ENCODE data around the gene VSX1.

Gene VSX1

DNA sequence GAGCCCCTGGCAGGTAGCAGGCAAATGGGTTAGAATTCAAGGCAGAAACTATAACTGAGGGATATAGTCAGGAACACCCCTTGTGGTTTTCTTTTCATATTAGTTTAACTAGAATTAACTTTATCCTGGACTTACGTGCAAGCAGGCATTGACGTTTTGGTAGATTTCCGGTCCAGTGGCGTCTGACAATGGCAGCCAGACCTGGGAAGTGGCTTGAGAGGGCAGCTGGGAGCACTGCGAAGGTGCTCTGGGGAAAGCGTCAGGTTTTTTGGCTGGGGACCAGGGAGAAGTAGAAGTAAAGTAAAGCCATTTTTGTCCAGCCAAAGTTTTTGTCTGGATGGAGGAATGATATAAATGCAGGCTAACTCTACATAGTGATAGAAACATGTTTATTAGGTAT is 15.6 kb downstream of the VSX1 start:
- DNase-seq (ENCODE audit: low read depth in 2 of 2, low spot score in 1 of 2), result no peak

DNA sequence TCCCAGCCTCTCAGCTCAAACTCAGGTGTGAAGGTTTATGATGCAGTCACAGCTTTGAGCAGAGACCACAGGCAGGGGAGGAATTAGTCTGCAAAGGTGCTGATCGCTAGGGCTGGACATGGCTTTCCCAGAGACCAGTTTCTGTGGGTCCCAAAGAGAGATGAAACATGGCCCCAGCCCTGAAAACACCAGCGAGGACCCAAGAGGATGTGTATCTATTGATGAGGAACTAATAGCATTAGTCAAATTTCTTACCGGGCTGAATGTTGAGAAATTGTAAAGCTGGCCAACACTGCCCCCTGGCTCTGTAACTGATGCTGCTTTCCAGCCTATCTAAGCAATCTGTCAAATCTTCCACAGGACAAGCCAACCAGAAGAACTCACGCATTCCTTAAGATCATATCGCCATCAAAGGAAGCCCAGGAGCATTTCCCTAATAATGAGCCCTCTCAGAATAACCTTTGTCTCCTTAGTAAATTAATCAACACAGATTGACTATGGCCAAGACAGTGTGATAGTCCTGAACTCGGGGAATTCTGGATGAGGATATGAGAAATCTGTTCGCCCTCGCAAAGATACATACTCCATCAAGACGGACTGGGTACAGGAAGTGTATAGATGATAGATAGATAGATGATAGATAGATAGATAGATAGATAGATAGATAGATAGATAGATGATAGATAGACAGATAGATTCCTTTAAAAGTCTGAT is 16.2 kb downstream of the VSX1 start:
- DNase-seq (ENCODE audit: low read depth in 2 of 2, low spot score in 1 of 2), result peak; percentile 27 to 48

DNA sequence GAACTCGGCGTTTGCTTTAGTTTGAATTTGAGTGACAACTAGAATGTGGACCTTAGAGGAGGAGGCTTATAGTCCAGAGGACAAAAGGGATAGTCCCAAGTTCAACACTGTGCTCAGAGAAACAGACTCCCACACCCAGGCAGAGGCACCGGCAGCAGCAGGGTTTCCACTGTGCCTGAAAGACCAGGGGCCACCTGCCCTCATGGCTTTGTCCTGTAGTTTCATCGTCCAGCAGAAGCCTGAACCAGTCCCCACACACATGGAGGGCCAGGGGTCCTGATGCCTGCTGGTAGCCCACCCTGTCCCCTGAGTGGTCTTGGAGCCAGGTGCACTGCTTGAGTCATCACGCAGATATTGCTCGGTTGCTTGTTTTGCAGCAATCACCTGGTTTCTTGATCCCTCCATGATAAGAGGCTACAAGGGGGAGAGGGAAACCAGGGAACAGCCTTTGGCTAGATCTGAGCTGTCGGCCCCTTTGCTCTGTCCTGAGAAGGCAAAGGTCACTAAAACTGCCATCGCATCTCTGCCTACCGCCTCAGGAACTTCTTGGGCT is 16.8 kb downstream of the VSX1 start:
- DNase-seq (ENCODE audit: low read depth in 2 of 2, low spot score in 1 of 2), result no peak

DNA sequence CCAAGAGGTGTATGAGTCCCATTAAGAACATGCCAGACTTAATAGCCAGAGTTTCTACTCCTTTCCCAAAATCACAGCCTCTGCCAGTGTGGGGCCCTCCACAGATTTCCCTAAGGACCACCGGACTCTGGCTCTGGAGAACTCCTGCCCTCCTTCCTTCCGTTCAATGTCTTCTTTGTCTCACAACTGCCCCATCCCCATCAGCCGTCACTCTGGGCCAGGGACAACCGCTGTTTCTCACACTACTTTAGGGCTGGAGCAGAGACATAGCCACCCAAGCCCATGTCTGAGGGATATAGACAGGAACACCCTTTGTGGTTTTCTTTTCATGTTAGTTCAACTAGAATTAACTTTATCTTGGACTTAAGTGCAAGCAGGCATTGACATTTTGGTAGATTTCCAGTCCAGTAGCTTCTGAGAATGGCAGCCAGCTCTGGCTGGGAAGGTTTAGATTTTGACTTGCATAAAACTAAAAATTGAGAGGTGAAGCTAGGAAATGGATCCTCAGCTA is 17.3 kb downstream of the VSX1 start:
- DNase-seq (ENCODE audit: low read depth in 2 of 2, low spot score in 1 of 2), result no peak

DNA sequence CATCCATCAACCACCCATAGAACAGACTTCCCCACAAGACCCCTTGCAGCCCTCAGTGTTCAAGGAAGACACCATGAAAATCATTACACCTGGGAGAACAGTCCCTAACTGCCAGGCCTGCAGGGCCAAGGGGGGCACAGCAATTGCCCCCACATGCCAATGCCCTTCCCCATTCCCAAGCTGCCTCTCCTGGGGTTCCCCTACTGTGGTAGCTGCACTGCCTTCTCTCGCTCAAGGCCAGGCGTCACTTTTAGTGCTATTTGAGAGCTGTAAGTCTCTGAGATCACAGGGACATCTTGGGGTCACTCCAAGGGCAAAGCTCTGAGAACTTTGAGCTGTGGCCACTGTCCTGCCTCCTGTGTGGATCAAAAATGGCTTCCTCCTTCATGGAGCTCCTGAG is 18.0 kb downstream of the VSX1 start:
- no peak for DNase-seq (ENCODE audit: low read depth in 2 of 2, low spot score in 1 of 2)

DNA sequence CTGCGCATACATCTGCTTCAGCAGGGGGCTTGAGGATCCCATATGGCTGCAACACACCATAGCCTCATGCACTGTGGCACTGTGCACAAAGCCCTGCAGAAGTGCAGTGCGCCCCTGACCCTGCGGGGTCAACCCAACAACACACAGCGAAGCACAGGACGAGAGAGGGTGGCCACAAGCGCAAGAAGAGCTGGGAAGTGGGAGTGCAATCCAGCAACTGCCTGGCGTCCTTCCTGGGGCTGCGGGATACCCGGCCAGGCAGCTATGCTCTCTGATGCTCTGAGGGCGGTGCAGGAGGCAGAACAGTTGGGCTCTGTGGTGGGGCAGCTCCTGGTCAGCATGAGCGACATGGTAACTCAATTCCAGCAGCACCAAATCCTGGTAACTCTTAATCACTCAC is 18.4 kb downstream of the VSX1 start:
- DNase-seq (ENCODE audit: low read depth in 2 of 2, low spot score in 1 of 2), result no peak

DNA sequence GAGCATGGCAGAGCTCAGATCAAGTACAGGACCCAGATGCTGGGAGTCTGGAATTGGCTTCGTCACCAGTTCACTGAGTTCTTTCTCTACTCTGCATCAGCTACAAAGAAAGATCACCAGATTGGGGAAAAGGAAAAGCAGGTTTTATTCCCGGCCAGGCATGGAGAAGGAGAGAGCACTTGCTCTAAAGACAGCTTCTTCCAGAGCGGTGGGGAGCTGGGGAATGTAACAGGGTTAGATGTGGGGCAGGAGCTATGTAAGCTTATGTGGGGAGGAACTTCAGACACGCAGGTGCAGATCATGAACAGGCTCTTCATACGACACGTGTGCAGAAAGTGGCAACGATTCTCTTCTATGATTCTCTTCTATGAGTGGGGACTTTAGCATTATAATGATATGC is 19.1 kb downstream of the VSX1 start:
- DNase-seq (ENCODE audit: low read depth in 2 of 2, low spot score in 1 of 2), result no peak

DNA sequence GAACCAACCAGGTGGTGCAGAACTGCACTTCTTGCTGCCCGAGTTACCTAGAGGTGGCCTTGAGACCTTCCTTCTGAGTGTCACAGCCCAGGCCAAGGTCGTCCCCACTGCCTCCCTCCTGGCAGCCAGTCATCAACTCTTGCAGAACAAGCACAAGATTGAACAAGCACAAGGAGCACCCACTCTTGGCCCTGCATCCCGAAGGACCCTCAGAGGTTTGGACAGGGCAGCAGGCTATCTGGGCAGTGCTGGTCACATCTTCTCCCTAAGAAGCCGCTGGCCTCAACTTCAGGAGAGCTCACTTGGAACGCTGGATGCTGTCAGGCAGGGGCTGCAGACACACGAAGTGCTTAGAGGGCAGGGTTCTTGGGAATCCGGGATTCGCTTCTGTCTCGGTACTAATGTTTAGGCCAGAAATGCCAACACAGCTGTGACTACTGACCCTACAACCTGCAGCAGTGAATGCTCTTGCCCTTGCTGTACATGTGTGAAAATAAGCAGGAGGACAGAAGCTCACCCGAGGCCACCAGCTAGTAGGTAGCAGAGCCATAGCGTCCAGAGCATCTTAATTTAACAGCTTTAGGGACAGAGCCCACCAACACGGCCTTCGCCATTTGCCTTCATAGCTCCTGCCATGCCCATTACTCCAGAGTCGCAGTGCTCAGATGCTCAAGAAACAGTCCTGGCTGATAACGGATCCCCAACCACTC is 20.0 kb downstream of the VSX1 start:
- no peak for DNase-seq (ENCODE audit: low read depth in 2 of 2, low spot score in 1 of 2)

DNA sequence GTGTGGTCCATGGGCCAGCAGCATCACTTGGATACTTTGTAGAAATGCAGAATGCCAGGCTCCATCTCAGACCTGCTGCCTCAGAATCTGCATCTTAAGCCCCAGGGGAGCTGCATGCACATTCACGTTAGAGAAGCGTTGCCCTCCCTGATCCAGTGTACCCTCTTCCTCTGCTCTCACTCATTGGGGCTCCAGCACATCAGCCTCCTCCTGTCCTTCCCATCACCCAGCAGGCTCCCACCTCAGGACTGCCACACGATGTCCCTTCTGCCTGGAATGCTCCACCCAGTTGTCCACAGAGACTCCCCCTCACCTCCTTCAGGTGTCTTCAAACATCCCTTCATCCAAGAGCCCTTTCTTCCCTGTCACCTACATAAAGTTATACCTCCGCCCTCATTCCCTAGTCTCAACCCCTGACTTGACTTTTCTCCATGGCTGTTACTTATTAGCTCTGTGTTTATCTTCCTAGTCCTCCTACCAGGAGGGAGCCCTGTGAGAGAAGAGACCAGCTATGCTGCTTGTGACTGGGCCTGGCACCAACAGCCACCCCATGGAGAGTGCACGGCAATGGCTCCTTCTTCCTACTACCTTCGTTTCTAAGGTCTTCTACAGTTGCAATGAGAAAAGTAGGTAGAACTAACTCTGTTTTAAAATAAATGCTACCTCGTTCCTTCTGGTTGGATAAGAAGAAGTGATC is 20.7 kb downstream of the VSX1 start:
- no peak for DNase-seq (ENCODE audit: low read depth in 2 of 2, low spot score in 1 of 2)

DNA sequence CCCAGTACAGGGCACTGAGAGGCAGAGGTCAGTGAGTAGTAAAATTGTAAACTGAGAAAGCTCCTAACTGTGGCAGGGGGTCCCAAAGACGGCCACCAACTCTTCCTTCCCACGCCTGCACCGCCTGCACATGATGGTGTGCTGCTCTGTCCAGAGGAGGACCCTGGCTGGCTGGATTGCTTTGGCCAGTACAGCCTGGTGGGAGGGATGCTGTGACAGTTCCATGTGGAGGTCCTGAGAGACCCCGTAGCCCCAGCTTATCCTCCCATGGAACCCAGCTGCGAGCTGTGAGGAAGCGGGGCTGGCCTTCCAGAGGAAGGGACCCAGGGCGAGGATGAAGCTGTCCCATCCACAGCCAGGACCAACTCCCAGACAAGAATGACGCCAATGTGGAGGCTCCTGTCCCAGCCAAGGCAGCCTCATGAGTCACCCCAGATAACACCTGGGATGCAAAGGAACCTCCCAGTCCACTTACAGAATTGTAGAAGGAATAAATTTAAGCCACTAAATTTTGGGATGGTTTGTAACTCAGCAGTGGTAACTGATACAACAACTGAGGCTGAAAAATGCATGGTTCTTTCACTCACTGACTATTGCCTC is 22.0 kb downstream of the VSX1 start:
- DNase-seq (ENCODE audit: low read depth in 2 of 2, low spot score in 1 of 2), result no peak

DNA sequence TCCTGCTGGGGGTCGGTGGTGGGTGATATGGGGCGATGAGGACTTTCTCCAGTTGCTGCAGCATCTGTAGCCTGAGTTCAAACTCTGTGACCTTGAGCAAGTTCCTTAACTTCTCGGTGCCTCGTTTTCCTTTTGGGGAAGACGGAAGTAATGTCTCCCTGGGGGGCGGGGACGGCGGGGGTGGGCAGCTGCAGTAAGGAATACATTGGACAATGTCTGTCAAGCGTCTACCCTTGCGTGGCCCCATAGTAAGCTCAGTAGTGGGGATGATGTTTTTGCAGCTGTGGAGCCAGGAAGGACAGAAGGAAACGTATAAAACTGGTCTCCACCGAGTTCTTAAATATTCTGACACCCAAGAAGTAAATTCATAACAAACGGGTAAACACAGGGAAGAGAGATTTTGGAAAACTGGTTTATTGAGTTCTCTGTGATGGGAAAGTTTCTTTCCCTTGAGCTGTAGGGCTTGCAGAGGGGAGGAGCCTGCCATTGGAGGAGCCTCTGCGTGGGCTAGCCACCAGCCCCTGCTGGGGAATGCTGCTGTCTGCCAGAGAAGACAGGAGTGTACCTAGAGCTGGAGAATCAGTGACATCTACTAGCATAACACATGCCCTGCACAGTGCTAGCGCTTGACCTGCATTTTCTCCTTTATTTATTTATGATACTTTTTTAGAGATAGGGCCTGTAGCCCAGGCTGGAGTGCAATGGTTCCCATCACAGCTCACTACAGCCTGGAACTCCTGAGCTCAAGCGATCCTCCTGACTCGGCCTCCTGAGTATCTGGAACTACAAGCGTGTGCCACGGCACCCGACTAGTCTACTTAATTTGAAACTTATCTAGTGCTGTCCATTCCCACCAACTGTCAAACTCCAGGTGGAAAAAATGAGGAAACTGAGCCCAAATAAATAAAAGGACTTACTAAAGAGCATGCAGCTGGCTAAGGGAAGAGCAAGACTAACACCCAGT is 22.8 kb downstream of the VSX1 start:
- DNase-seq (ENCODE audit: low read depth in 2 of 2, low spot score in 1 of 2), result no peak

DNA sequence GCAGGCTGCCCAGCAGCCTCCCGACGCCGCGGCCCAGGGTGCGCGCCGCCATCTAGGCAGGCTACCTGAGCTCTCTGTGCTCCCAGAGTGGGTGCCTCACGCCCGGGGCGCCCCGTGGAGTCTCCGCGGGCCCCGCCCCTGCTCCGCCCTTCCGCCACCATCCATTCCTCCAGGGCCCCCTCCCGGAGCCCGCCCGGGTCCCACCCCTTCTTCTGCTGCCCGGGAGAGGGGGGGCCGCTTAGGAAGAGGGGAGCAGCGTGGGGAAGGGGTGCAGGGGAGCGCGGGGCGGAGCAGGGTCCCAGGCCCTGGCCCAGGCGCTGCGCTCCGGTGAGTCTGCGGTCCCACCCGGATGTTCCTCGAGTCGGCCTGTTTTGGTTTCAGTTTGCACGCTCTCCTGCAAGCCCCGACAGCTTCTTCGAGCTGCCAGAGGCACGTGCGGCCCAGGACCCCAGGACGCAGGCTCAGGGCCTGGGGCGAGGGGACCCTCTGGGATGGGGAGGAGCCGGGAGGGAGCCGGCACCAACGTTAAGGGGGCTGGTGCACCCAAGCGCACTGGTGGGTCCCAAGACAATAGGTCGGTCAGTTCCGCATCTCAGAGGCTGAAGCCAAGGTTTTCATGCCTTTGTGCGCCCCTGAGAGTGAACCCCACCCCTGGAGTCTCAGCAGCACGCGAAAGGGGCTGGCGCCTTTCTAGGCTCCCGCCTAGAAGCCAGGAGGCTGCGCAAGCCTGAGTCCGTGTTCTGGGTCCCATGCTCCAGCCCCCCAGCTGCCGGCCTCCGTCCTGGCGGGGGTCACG is 23.7 kb downstream of the VSX1 start, which contains the start of gene ACSS1:
TSS of gene ACSS1 (minus strand) at position 89 of the 796 bp plus-strand sequence. CDS start at position 52, 37 bp downstream.
- DNase-seq (ENCODE audit: low read depth in 2 of 2, low spot score in 1 of 2), result peak; percentile 50 to 55

DNA sequence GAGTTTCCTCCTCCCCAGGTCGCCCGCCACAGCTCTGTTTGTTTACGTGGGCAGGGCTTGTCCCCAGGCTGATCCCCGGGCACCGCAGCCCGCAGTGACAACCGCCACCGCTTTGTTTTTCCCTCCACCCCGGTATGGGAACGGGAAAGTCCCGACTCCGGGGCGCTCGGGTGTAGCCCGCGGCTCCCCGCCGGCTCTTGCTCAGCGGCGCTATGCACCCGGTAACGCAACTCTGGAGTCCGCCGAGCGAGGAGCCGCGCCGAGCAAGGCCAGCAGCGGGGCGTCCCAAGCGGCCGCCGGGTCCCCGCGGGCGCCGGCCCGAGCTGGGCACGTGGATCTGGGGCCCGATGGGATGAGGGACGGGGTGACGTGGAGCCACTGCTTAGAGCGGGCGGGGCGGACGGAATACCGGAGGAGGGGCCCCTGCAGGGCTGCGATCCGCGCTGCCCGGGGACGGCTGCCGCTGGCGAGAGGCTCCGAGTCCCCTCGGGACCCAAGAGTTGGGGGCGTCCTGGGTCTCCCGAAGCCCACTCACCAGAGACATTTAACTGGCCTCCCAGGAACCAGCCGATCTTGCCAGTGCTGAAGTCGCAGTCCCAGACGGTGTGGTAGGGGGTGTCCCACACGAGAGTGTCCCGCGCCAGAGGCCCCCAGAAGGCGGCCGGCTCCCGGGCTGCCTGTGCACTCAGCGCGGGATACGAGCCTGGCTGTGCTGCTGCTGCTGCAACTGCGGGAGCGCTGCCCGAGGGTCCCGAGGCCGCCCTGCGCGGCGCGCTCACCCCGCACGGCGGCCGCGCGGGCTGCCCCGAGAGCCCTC is 24.5 kb downstream of the VSX1 start:
- DNase-seq (ENCODE audit: low read depth in 2 of 2, low spot score in 1 of 2), result peak; percentile 49 to 67

DNA sequence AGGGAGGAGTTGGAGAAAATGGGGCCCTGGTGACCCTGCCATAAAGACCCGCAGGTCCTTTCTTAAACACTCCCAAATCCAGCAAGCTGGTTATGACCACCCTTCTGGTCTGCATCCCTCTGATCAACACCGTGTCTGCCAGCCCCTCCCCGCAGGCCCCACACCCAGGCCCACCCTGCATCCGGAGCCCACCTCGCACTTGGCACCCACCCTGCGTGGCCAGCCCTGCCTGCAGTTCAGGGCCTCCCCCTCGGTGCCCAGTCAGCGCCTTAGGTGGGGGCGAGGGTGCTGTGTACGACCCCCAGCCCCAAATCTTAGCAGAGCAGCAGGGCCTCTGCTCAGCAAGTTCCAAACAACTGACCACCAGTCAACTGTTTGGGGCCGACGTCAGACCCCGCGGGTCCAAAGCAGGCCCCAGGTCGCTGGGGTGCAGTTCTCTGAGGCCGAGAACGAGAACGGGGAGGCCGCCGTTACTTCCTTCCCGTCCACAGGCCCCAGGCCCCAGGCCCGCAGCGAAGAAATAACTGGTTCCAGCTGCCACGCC is 25.2 kb downstream of the VSX1 start:
- DNase-seq (ENCODE audit: low read depth in 2 of 2, low spot score in 1 of 2), result no peak

DNA sequence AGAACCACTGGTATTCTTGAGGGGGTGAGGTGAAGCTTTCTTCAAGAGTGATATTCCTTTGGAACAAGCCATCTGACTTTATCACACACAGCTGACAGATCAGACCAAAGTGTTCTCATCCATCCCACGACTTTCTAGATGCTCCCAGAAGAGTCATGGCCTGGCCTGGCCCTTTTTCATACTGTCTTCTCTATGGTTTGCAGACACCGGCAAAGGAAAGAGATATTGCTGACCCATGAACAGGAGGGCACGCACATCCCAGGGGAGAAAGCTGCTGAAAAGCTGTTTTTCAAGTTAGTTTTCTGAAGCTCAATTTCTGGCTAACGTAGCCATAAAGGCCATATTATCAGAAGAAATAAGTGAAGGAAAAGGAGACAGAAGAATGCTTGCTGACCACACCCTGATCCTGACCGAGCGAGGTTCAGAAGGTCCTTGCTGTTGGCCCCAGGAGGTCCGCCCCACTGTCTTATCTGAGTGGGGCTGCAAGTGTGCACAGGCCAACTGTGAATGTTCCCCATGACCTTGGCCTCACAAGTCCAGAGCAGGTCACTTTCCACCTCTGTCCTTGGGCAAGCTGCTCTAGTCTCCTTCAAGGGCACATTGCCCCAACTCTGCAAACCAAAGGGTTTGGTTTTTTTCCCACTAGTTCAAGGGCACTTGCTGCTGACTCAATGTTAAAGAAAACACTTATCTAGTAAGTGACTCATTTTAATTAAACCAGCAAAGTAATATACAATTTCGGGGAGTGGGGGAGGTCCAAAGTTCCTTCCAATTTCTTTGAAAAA is 26.0 kb downstream of the VSX1 start:
- DNase-seq (ENCODE audit: low read depth in 2 of 2, low spot score in 1 of 2), result no peak

DNA sequence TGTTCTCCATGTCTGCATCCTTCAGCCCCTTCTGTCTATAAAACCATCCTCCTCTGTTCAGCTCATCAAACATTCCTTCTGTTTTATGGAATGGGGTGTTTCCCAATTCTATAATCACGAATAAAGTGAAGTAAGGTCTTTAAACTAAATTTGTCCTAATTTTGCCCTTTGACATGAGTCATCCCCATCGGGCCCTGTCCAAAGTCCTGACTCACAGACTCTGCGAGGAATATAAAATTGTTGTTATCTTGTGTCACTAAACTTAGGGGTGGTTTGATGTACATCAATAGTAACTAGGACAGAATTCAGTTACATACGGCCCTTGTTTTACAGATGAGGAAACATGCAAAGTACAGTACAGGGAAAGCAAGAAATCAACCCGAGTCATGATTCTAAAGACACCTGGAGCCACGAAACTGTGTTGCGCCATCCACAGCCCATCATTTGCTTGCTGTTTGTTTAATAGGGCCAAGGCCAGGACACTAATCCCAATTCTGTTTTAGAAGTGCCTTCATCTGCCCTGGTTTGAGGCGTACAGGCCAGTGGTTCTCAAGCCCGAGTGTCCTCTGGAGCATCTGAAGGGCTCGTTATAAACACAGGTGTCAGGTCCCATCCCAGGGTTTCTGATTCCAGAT is 26.8 kb downstream of the VSX1 start:
- no peak for DNase-seq (ENCODE audit: low read depth in 2 of 2, low spot score in 1 of 2)

Data from stimulated activated CD8-positive, alpha-beta memory T cell treated with anti-CD3 and anti-CD28 coated beads, Interleukin-4, amount 100 ng/mL, for 4 hours (primary cell).